Measurements from ENCODE around the gene MCMBP.
"Not testable (repeated sequence)": the region's sequence is repeated elsewhere in the genome, so short reads cannot be mapped to it uniquely, and the experiment has no call there.

MCMBP gene

DNA sequence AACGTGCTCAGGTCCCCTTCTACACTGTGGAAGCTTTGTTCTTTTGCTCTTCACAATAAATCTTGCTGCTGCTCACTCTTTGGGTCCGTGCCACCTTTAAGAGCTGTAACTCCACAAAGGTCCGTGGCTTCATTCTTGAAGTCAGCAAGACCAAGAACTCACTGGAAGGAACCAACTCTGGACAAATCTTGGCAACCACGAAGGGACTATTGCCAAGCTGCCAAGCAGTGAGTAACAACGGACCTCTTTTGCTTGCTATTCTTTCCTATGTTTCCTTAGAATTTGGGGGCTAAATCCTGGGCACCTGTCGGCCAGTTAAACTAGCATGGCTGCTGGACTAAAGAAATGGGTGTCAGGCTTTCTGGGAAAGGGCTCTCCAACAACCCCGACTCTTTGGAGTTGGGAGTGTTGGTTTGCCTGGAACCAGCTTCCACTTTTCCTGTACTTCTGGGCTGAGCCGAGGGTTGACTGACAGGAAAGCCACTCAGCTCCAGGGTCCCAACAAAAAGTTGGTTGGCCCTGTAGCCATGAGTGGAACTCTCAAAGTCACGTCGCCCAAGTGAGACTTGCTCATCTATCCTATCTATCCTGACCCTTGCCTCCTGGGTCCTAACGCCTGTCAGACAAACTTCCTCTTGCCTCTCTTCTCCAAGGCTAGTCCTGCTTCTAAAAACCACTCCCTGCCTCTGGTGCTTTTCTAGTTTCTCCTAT is 11.4 kb upstream of the MCMBP start:
- H3K4me1 ChIP-seq (ENCODE audit: insufficient read depth, low read length, severe bottlenecking); H3K9ac ChIP-seq (ENCODE audit: low read length); H3K4me2 ChIP-seq (ENCODE audit: low read length); H3K27ac ChIP-seq (ENCODE audit: low read depth, low read length, poor library complexity, severe bottlenecking); H3K9me3 ChIP-seq (ENCODE audit: low read length); H2AFZ ChIP-seq (ENCODE audit: low read length); H3K79me2 ChIP-seq (ENCODE audit: insufficient read depth, low read length); H3K36me3 ChIP-seq (ENCODE audit: insufficient read depth, low read length); H4K20me1 ChIP-seq (ENCODE audit: insufficient read depth, low read length); H3K4me3 ChIP-seq (ENCODE audit: low read depth, low read length, poor library complexity, severe bottlenecking); H3K27me3 ChIP-seq (ENCODE audit: insufficient read depth, low read length); H3F3A ChIP-seq (ENCODE audit: insufficient read depth, low read length); H3K9me2 ChIP-seq (ENCODE audit: low read depth, low read length): not testable (repeated sequence)

- Histone ChIP-seq H3K4me2 (ENCODE audit: low read length) (no peak overlapping the region), H3K9me2 (ENCODE audit: low read depth, low read length) (no peaks in the 10 kb centered on the region), H3K27me3 (ENCODE audit: insufficient read depth, low read length) (no peaks in the 10 kb centered on the region), H3K9ac (ENCODE audit: low read length) (no peak overlapping the region), H3K27ac (ENCODE audit: low read depth, low read length, poor library complexity, severe bottlenecking) (no peak overlapping the region), H2AFZ (ENCODE audit: low read length) (no peak overlapping the region), H3K4me3 (ENCODE audit: low read depth, low read length, poor library complexity, severe bottlenecking) (no peak overlapping the region), H3K4me1 (ENCODE audit: insufficient read depth, low read length, severe bottlenecking) (peaks cover 6% of the 10 kb centered on the region), H4K20me1 (ENCODE audit: insufficient read depth, low read length) (no peaks in the 10 kb centered on the region), H3F3A (ENCODE audit: insufficient read depth, low read length) (no peaks in the 10 kb centered on the region), H3K9me3 (ENCODE audit: low read length) (no peaks in the 10 kb centered on the region), H3K79me2 (ENCODE audit: insufficient read depth, low read length) (no peaks in the 10 kb centered on the region), H3K36me3 (ENCODE audit: insufficient read depth, low read length) (no peaks in the 10 kb centered on the region)
- no peak for TF ChIP-seq EZH2 (IDR thresholded peaks at IDR 0.05; ENCODE audit: borderline replicate concordance, low read length)
- no peak for TF ChIP-seq CTCF (IDR thresholded peaks at IDR 0.05; ENCODE audit: low read length)
Observed at GRCh38 chr10:119878524-119878923, 5.9 kb upstream of the MCMBP start.

DNA sequence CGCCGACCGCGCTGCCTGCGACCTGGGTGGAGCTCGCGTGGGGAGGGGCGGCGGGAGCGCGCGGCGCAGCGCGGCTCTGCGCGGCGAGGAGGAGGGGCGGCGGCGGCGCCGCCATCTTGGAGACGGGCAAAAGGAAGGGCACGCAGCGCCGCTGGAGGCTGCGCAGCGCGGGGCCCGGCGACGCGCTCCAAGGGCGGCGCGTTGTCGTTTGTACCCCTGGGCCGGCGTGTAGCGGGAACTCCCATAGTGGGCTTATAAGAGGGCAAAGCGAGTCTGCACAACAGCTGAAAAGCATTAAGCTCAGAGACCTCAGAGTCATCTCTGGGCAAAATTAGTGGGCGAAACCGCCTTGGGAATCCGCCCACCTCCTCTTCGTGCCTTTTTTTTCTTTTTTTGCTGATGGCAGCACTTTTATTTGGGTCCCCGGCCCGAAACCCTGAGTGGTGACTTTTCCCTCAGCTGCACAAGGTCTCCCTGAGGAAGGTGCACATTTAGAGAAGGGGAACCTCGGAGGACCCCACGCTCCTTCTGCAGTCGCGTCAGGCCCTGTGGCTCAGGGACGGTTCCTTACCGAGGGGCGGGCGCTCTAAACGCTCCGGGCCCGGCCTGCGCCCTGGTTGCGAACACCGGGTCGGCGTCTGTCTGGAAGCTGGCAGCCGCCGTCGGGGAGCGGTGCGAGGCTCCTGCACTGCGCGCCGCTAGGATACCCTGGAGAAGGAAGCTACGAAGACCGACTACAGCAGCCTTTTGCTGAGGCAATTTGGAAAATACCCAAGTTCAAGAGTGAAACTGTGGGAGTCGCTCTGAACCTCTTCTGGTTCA is 428 bp upstream of the MCMBP start:
- H3K36me3 ChIP-seq (ENCODE audit: insufficient read depth, low read length), result no peaks in the 10 kb centered on the region
- no peaks in the 10 kb centered on the region for H4K20me1 ChIP-seq (ENCODE audit: insufficient read depth, low read length)
- H3K9me2 ChIP-seq (ENCODE audit: low read depth, low read length), result no peaks in the 10 kb centered on the region
- peaks cover 39% of the 10 kb centered on the region for H3K79me2 ChIP-seq (ENCODE audit: insufficient read depth, low read length)
- H3K4me3 ChIP-seq (ENCODE audit: low read depth, low read length, poor library complexity, severe bottlenecking), result peak overlapping the region; percentile 77
- H3K4me1 ChIP-seq (ENCODE audit: insufficient read depth, low read length, severe bottlenecking), result peaks cover 45% of the 10 kb centered on the region
- H3K27me3 ChIP-seq (ENCODE audit: insufficient read depth, low read length), result no peaks in the 10 kb centered on the region
- H3K9me3 ChIP-seq (ENCODE audit: low read length), result no peaks in the 10 kb centered on the region
- H3F3A ChIP-seq (ENCODE audit: insufficient read depth, low read length), result no peaks in the 10 kb centered on the region
- H2AFZ ChIP-seq (ENCODE audit: low read length), result peak overlapping the region; percentile 59
- peak overlapping the region; percentile 86 for H3K4me2 ChIP-seq (ENCODE audit: low read length)
- H3K27ac ChIP-seq (ENCODE audit: low read depth, low read length, poor library complexity, severe bottlenecking), result peak overlapping the region; percentile 58
- H3K9ac ChIP-seq (ENCODE audit: low read length), result peak overlapping the region; percentile 75
- TF ChIP-seq CTCF (IDR thresholded peaks at IDR 0.05; ENCODE audit: low read length) (no peak), EZH2 (IDR thresholded peaks at IDR 0.05; ENCODE audit: borderline replicate concordance, low read length) (no peak)

Data from OCI-LY1 (cell line).